Naive thymus-derived CD4-positive, alpha-beta T cell (primary cell): ENCODE results near the gene TMPRSS6. TPM values are rescaled to one million over a fixed set of nuclear protein-coding genes. Genes with fewer than 3 reads are reported as not detected.

Experiments
- ATAC-seq: fragments of 150-1000 bp; cut with Tn5 transposase; 2 replicates; pipeline ENCODE4 v1.10.0; 2021; ENCODE audit warnings: mild to moderate bottlenecking, moderate library complexity
- CTCF ChIA-PET: fragments of 350-600 bp; sonication (Branson Sonifier 250); formaldehyde crosslinking; loops from one replicate; lab custom pipeline; 2021; ENCODE audit warnings: antibody characterized with exemption; lab: Charles Lee
- POLR2A ChIA-PET: fragments of 350-600 bp; sonication (Branson Sonifier 250); formaldehyde crosslinking; loops from one replicate; lab custom pipeline; 2021; ENCODE audit warnings: antibody characterized with exemption, inconsistent platforms; lab: Charles Lee
- DNase-seq, 9 donors: peaks; one replicate each; pipeline versions ENCODE4 v3.0.0 to v3.0.0-alpha.2; 2020 to 2022; ENCODE audit warnings: mixed read lengths in 1 of 9
- H3K27ac ChIP-seq: one replicate; pipeline ENCODE4 v1.7.0; 2013; ENCODE audit warnings: mild to moderate bottlenecking, low read depth, low read length, moderate library complexity
- H3K27me3 ChIP-seq, 2 donors: one replicate each; pipeline ENCODE4 v1.7.0; 2013; ENCODE audit warnings: low read length in 2 of 2, mild to moderate bottlenecking in 2 of 2, moderate library complexity in 2 of 2; ENCODE audit not compliant: control insufficient read depth in 2 of 2, insufficient read depth in 2 of 2
- H3K36me3 ChIP-seq, 3 experiments: 1 replicate in 2 of 3; 2 replicates in 1 of 3; pipeline ENCODE4 v1.7.0; 2013; ENCODE audit warnings: low read length in 3 of 3, mild to moderate bottlenecking in 3 of 3, moderate library complexity in 1 of 3; ENCODE audit not compliant: insufficient read depth in 3 of 3, control insufficient read depth in 2 of 3
- H3K4me1 ChIP-seq, 2 donors: one replicate each; pipeline ENCODE4 v1.7.0; 2013; ENCODE audit warnings: low read length in 2 of 2, mild to moderate bottlenecking in 2 of 2, moderate library complexity in 1 of 2; ENCODE audit not compliant: control insufficient read depth in 2 of 2, insufficient read depth in 2 of 2
- H3K4me3 ChIP-seq: 2 replicates; pipeline ENCODE4 v1.7.0; 2013; ENCODE audit warnings: mild to moderate bottlenecking, low read length
- H3K9me3 ChIP-seq, 3 experiments: 1 replicate in 2 of 3; 2 replicates in 1 of 3; pipeline ENCODE4 v1.7.0; 2013; ENCODE audit warnings: low read length in 3 of 3; ENCODE audit not compliant: control insufficient read depth in 2 of 3
- H3K27ac Mint-ChIP-seq, 9 donors: one replicate each; pipeline ENCODE4 v1.8.0; 2020 to 2022; ENCODE audit warnings: mixed read lengths in 9 of 9, mild to moderate bottlenecking in 8 of 9, moderate library complexity in 5 of 9, inconsistent platforms in 2 of 9
- H3K27me3 Mint-ChIP-seq, 5 donors: one replicate each; pipeline ENCODE4 v1.8.0; 2021 to 2022; ENCODE audit warnings: mixed read lengths in 5 of 5, mild to moderate bottlenecking in 1 of 5
- H3K36me3 Mint-ChIP-seq, 5 donors: one replicate each; pipeline ENCODE4 v1.8.0; 2020 to 2022; ENCODE audit warnings: mixed read lengths in 5 of 5, mild to moderate bottlenecking in 3 of 5, inconsistent platforms in 1 of 5
- H3K4me1 Mint-ChIP-seq, 7 donors: one replicate each; pipeline ENCODE4 v1.8.0; 2020 to 2022; ENCODE audit warnings: mixed read lengths in 7 of 7, mild to moderate bottlenecking in 3 of 7, inconsistent platforms in 1 of 7
- H3K4me3 Mint-ChIP-seq, 10 donors: one replicate each; pipeline ENCODE4 v1.8.0; 2020 to 2022; ENCODE audit warnings: mild to moderate bottlenecking in 10 of 10, mixed read lengths in 10 of 10, moderate library complexity in 6 of 10, inconsistent platforms in 2 of 10
- H3K9me3 Mint-ChIP-seq, 11 donors: one replicate each; pipeline ENCODE4 v1.8.0; 2020 to 2022; ENCODE audit warnings: mixed read lengths in 11 of 11, mild to moderate bottlenecking in 4 of 11, inconsistent platforms in 1 of 11, moderate library complexity in 1 of 11
- intact Hi-C, 2 donors: fragments of 100-400 bp; cut with micrococcal nuclease; formaldehyde crosslinking; loops; one replicate each; pipeline ENCODE4 v1.15.1; 2023
- polyA plus RNA-seq, 2 donors: library from polyadenylated mRNA; unstranded; fragments of 300-500 nt; fragmentation: Illumina TruSeq; gene quantifications; one replicate each; pipeline ENCODE4 v1.2.3, GENCODE V29; 2021
- total RNA-seq, 6 experiments: library from RNA in 5 of 6; stranded (reverse) in 5 of 6; gene quantifications; 1 replicate in 5 of 6; 2 replicates in 1 of 6; pipeline ENCODE4 v1.2.3 and lab custom pipeline; 2021 to 2026

Gene TMPRSS6
- total and polyA plus RNA-seq, 7 experiments from 2014 or later: 0.22 to 3.2 (median 0.32) TPM; not detected in 2

- DNase-seq (peak; percentile 69 to 92 (median 83)), ATAC-seq (peak; percentile 56)
- no peaks in the 10 kb centered on the region for H3K36me3 ChIP-seq
- ChIA-PET POLR2A (no interaction called here), CTCF (interaction anchor here (0.7 to 1.3 kb wide), 4 partner anchors 88 to 183 kb away, joined by 3 to 7 read pairs (median 6); no protein-coding TSS in a partner anchor)
- peaks cover 0 to 1% (median 0%) of the 10 kb centered on the region in 11 donors for H3K9me3 Mint-ChIP-seq
- H3K4me1 Mint-ChIP-seq: peaks cover 23 to 54% (median 40%) of the 10 kb centered on the region in 7 donors
- H3K4me3 ChIP-seq: no peak overlapping the region
- H3K9me3 ChIP-seq: no peaks in the 10 kb centered on the region
- peak overlapping the region; percentile 93 for H3K27ac ChIP-seq
- H3K4me1 ChIP-seq: peaks cover 34 to 35% of the 10 kb centered on the region in 2 donors
- peaks cover 0 to 5% (median 4%) of the 10 kb centered on the region in 5 donors for H3K27me3 Mint-ChIP-seq
- intact Hi-C loops: loop anchor here (1.0 to 10.0 kb wide), 7 partner anchors 84 to 407 kb away; partner anchors contain the start of genes ELFN2 (in 1 of the 2) and MFNG (in 1 of the 2)
- H3K27me3 ChIP-seq: no peaks in the 10 kb centered on the region
- peaks cover 0 to 3% (median 0%) of the 10 kb centered on the region in 5 donors for H3K36me3 Mint-ChIP-seq
- H3K27ac Mint-ChIP-seq: peak overlapping the region; percentile 95 to 100 (median 99)
- H3K4me3 Mint-ChIP-seq: peak overlapping the region; percentile 32 to 81 (median 60)
Measured at GRCh38 chr22:37077802-37078448, 31.6 kb downstream of the TMPRSS6 start.

GRCh38 chr22:37075822-37076433 lies 33.6 kb downstream of the TMPRSS6 start:
- no peak for DNase-seq
- peaks cover 0 to 1% (median 0%) of the 10 kb centered on the region in 11 donors for H3K9me3 Mint-ChIP-seq
- H3K4me1 ChIP-seq: peaks cover 31 to 33% of the 10 kb centered on the region in 2 donors
- no peak overlapping the region for H3K4me3 Mint-ChIP-seq
- H3K4me3 ChIP-seq: no peak overlapping the region
- ATAC-seq: no peak
- H3K4me1 Mint-ChIP-seq: peaks cover 23 to 35% (median 31%) of the 10 kb centered on the region in 7 donors
- no peaks in the 10 kb centered on the region for H3K36me3 Mint-ChIP-seq
- peaks cover 0 to 5% (median 4%) of the 10 kb centered on the region in 5 donors for H3K27me3 Mint-ChIP-seq
- ChIA-PET CTCF (interaction anchor here (0.9 to 1.9 kb wide), 3 partner anchors 49 to 121 kb away, joined by 3 to 17 read pairs (median 3); no protein-coding TSS in a partner anchor), POLR2A (interaction anchor here (0.9 kb wide), 1 partner anchor 124 kb away, joined by 3 read pairs; no protein-coding TSS in a partner anchor)
- H3K27ac ChIP-seq: no peak overlapping the region
- no peaks in the 10 kb centered on the region for H3K36me3 ChIP-seq
- H3K9me3 ChIP-seq: no peaks in the 10 kb centered on the region
- intact Hi-C loops: loop anchor here (10.0 kb wide), 2 partner anchors 349 to 409 kb away; partner anchors contain the start of genes ELFN2 (in 1 of the 2) and MFNG (in 1 of the 2)
- H3K27ac Mint-ChIP-seq: peak overlapping the region in 1 of 9 donors; percentile 39
- peaks cover 0 to 4% of the 10 kb centered on the region in 2 donors for H3K27me3 ChIP-seq

- Histone ChIP-seq H3K27me3 (peaks cover 0 to 4% of the 10 kb centered on the region in 2 donors), H3K9me3 (no peaks in the 10 kb centered on the region), H3K4me1 (peaks cover 23 to 24% of the 10 kb centered on the region in 2 donors), H3K4me3 (no peak overlapping the region), H3K36me3 (no peaks in the 10 kb centered on the region), H3K27ac (no peak overlapping the region)
- ChIA-PET CTCF (no interaction called here), POLR2A (no interaction called here)
- H3K27ac Mint-ChIP-seq: peak overlapping the region in 1 of 9 donors; percentile 38
- peaks cover 0 to 1% (median 0%) of the 10 kb centered on the region in 11 donors for H3K9me3 Mint-ChIP-seq
- no peak for DNase-seq
- peaks cover 20 to 28% (median 24%) of the 10 kb centered on the region in 7 donors for H3K4me1 Mint-ChIP-seq
- ATAC-seq: no peak
- H3K27me3 Mint-ChIP-seq: peaks cover 1 to 13% (median 8%) of the 10 kb centered on the region in 5 donors
- intact Hi-C loops: loop anchor here (10.0 kb wide), 2 partner anchors 350 to 410 kb away; partner anchors contain the start of genes ELFN2 (in 1 of the 2) and MFNG (in 1 of the 2)
- H3K4me3 Mint-ChIP-seq: no peak overlapping the region
- H3K36me3 Mint-ChIP-seq: peaks cover 0 to 1% (median 0%) of the 10 kb centered on the region in 5 donors
Measured at GRCh38 chr22:37075046-37075445, 34.5 kb downstream of the TMPRSS6 start.

GRCh38 chr22:37074537-37074936 lies 35.0 kb downstream of the TMPRSS6 start:
- no peaks in the 10 kb centered on the region for H3K9me3 ChIP-seq
- no peak overlapping the region for H3K4me3 ChIP-seq
- Mint-ChIP-seq H3K4me3 (no peak overlapping the region), H3K9me3 (peaks cover 0 to 1% (median 0%) of the 10 kb centered on the region in 11 donors), H3K27ac (no peak overlapping the region), H3K36me3 (peaks cover 0 to 1% (median 0%) of the 10 kb centered on the region in 5 donors), H3K4me1 (peaks cover 14 to 23% (median 19%) of the 10 kb centered on the region in 7 donors), H3K27me3 (peaks cover 7 to 18% (median 13%) of the 10 kb centered on the region in 5 donors)
- DNase-seq: no peak
- CTCF ChIA-PET: interaction anchor here (0.9 kb wide), 1 partner anchor 125 kb away, joined by 3 read pairs; no protein-coding TSS in a partner anchor
- POLR2A ChIA-PET: no interaction called here
- ATAC-seq: no peak
- H3K36me3 ChIP-seq: no peaks in the 10 kb centered on the region
- no peak overlapping the region for H3K27ac ChIP-seq
- peaks cover 0 to 4% of the 10 kb centered on the region in 2 donors for H3K27me3 ChIP-seq
- intact Hi-C loops: loop anchor here (10.0 kb wide), 2 partner anchors 350 to 410 kb away; partner anchors contain the start of genes ELFN2 (in 1 of the 2) and MFNG (in 1 of the 2)
- H3K4me1 ChIP-seq: peaks cover 17 to 19% of the 10 kb centered on the region in 2 donors

GRCh38 chr22:37072673-37073072 lies 36.8 kb downstream of the TMPRSS6 start:
- Mint-ChIP-seq H3K9me3 (no peaks in the 10 kb centered on the region), H3K27ac (no peak overlapping the region), H3K4me1 (peaks cover under 1 to 4% (median 1%) of the 10 kb centered on the region in 7 donors), H3K36me3 (peaks cover 0 to 1% (median 0%) of the 10 kb centered on the region in 5 donors), H3K27me3 (peaks cover 8 to 28% (median 16%) of the 10 kb centered on the region in 5 donors), H3K4me3 (no peak overlapping the region)
- H3K27ac ChIP-seq: no peak overlapping the region
- H3K27me3 ChIP-seq: peaks cover 0 to 4% of the 10 kb centered on the region in 2 donors
- no peak for DNase-seq
- peaks cover 0 to under 1% of the 10 kb centered on the region in 2 donors for H3K4me1 ChIP-seq
- intact Hi-C loops: loop anchor here (10.0 kb wide), 2 partner anchors 352 to 412 kb away; partner anchors contain the start of genes ELFN2 (in 1 of the 2) and MFNG (in 1 of the 2)
- ChIA-PET CTCF (interaction anchor here (1.0 kb wide), 1 partner anchor 125 kb away, joined by 4 read pairs; no protein-coding TSS in a partner anchor), POLR2A (no interaction called here)
- H3K9me3 ChIP-seq: no peaks in the 10 kb centered on the region
- H3K36me3 ChIP-seq: no peaks in the 10 kb centered on the region
- no peak for ATAC-seq
- no peak overlapping the region for H3K4me3 ChIP-seq
